K562 (cell line): ENCODE measurements around the gene NLRX1. TPM values are rescaled to one million over a fixed set of nuclear protein-coding genes. Genes with fewer than 3 reads are reported as not detected.

Experiments used
- BCLAF1 ChIP-seq, 2 experiments: fragments of 450-650 bp in 1 of 2; IDR thresholded peaks; 2 replicates each; pipeline ENCODE4 v1.6.1; 2011 to 2017; ENCODE audit warnings: low read depth in 2 of 2, antibody characterized with exemption in 1 of 2, borderline replicate concordance in 1 of 2, low read length in 1 of 2, mild to moderate bottlenecking in 1 of 2, mixed read lengths in 1 of 2; ENCODE audit not compliant: control insufficient read depth in 1 of 2
- BCOR ChIP-seq: fragments of 450-650 bp; IDR thresholded peaks from 2 replicates; pipeline ENCODE4 v1.6.1; 2016
- BDP1 ChIP-seq: IDR thresholded peaks from 3 replicates; pipeline ENCODE4 v1.6.1; 2011; ENCODE audit not compliant: insufficient read length, insufficient read depth
- BMI1 ChIP-seq: fragments of 150-350 bp; IDR thresholded peaks from 2 replicates; pipeline ENCODE4 v1.6.1; 2014; ENCODE audit warnings: low read length
- C11orf30 ChIP-seq: fragments of 450-650 bp; IDR thresholded peaks from 2 replicates; pipeline ENCODE4 v1.6.1; 2016; ENCODE audit warnings: low read depth, mild to moderate bottlenecking
- FOXA3 ChIP-seq, 2 experiments: fragments of 450-650 bp in 1 of 2; sonication (generic) in 1 of 2; formaldehyde crosslinking; IDR thresholded peaks in 1 of 2; conservative IDR thresholded peaks in 1 of 2; 2 replicates each; pipeline versions ENCODE4 v1.4.0 to v1.8.0; 2020 to 2022; ENCODE audit warnings: mild to moderate bottlenecking in 2 of 2, missing genetic modification reagents in 1 of 2
- FOXJ3 ChIP-seq: sonication (generic); formaldehyde crosslinking; IDR thresholded peaks from 2 replicates; pipeline ENCODE4 v1.4.0; 2020; ENCODE audit warnings: mild to moderate bottlenecking, missing genetic modification reagents
- GTF2A2 ChIP-seq: IDR thresholded peaks from 2 replicates; pipeline ENCODE4 v1.6.1; 2016; ENCODE audit warnings: mild to moderate bottlenecking, missing genetic modification characterization, missing compliant biosample characterization
- HOXB6 ChIP-seq: fragments of 250-450 bp; sonication (Bioruptor Pico); IDR thresholded peaks from 2 replicates; pipeline ENCODE4 v1.5.1; 2022; ENCODE audit warnings: mild to moderate bottlenecking, borderline replicate concordance
- KAT2B ChIP-seq: IDR thresholded peaks from one replicate; pipeline ENCODE4 v1.6.1; 2012; ENCODE audit warnings: low read depth, mild to moderate bottlenecking, control low read depth, inconsistent platforms, low read length, moderate library complexity
- KHSRP ChIP-seq: fragments of 450-650 bp; IDR thresholded peaks from 2 replicates; pipeline ENCODE4 v1.6.1; 2017
- MAX ChIP-seq: sonication (generic); formaldehyde crosslinking; IDR thresholded peaks from 2 replicates; pipeline ENCODE4 v1.9.0; 2022; ENCODE audit warnings: mild to moderate bottlenecking, missing genetic modification reagents
- MYNN ChIP-seq, 2 experiments: sonication (generic); formaldehyde crosslinking in 1 of 2; IDR thresholded peaks; 2 replicates each; pipeline versions ENCODE4 v1.5.0 to v1.6.1; 2016 to 2020; ENCODE audit warnings: antibody characterized with exemption in 1 of 2, missing genetic modification reagents in 1 of 2
- NR2C2 ChIP-seq, 2 experiments: fragments of 200-800 bp in 1 of 2; sonication (Bioruptor generic) in 1 of 2; sonication (generic) in 1 of 2; formaldehyde crosslinking in 1 of 2; IDR thresholded peaks; 2 replicates each; pipeline versions ENCODE4 v1.6.1 to v1.8.0; 2016 to 2022; ENCODE audit warnings: mild to moderate bottlenecking in 1 of 2, missing compliant biosample characterization in 1 of 2, missing genetic modification characterization in 1 of 2, missing genetic modification reagents in 1 of 2
- POLR3A ChIP-seq: IDR thresholded peaks from 2 replicates; pipeline ENCODE4 v1.6.1; 2011; ENCODE audit warnings: borderline replicate concordance, mild to moderate bottlenecking, moderate library complexity; ENCODE audit not compliant: insufficient read length, insufficient read depth; ENCODE audit errors: extremely low read depth
- RBM17 ChIP-seq: fragments of 200-400 bp; formaldehyde crosslinking; IDR thresholded peaks from 2 replicates; pipeline ENCODE4 v1.6.1; 2017; ENCODE audit warnings: low read depth, mild to moderate bottlenecking, low read length, borderline replicate concordance
- RFX1 ChIP-seq: fragments of 450-650 bp; IDR thresholded peaks from 2 replicates; pipeline ENCODE4 v1.6.1; 2016; ENCODE audit warnings: mild to moderate bottlenecking, moderate library complexity
- RUNX1 ChIP-seq: sonication (generic); IDR thresholded peaks from 2 replicates; pipeline ENCODE4 v1.6.1; 2016; ENCODE audit warnings: antibody characterized with exemption, low read depth
- SREBF2 ChIP-seq: sonication (generic); formaldehyde crosslinking; IDR thresholded peaks from 2 replicates; pipeline ENCODE4 v1.4.0; 2020; ENCODE audit warnings: mild to moderate bottlenecking, missing genetic modification reagents
- THAP7 ChIP-seq: fragments of 250-450 bp; sonication (Bioruptor Pico); IDR thresholded peaks from 2 replicates; pipeline ENCODE4 v1.5.0; 2021
- ZFP36 ChIP-seq: fragments of 150-350 bp; IDR thresholded peaks from 2 replicates; pipeline ENCODE4 v1.6.1; 2018; ENCODE audit warnings: low read length, low read depth; ENCODE audit not compliant: partially characterized antibody
- ZNF134 ChIP-seq: fragments of 250-450 bp; sonication (Bioruptor Pico); conservative IDR thresholded peaks from 2 replicates; pipeline ENCODE4 v1.4.0; 2020
- ZNF175 ChIP-seq: fragments of 200-800 bp; sonication (Bioruptor generic); IDR thresholded peaks from 2 replicates; pipeline ENCODE4 v1.6.1; 2016; ENCODE audit warnings: low read depth, mild to moderate bottlenecking, missing genetic modification characterization, missing compliant biosample characterization
- ZNF717 ChIP-seq: fragments of 250-450 bp; sonication (Bioruptor Pico); IDR thresholded peaks from 2 replicates; pipeline ENCODE4 v1.5.0; 2021
- polyA plus RNA-seq, 8 experiments: library from polyadenylated mRNA; depleted of rRNA in 4 of 8; stranded (reverse) in 5 of 8; unstranded in 3 of 8; fragments of >200 nt; fragmentation: Nextera tagmentation in 2 of 8; fragmentation: Illumina TruSeq in 1 of 8; extraction: Ambion mirVana in 2 of 8; extraction: Trizol in 1 of 8; gene quantifications; 2 replicates each; pipeline versions ENCODE4 v1.2.1 to v1.2.3, GENCODE V29; 2011 to 2014; ENCODE audit warnings: inconsistent platforms in 1 of 8, missing spikeins in 1 of 8
- total RNA-seq, 7 experiments: library from RNA; depleted of rRNA in 6 of 7; stranded (reverse); fragments of >200 nt in 6 of 7; fragmentation: Illumina TruSeq in 2 of 7; extraction: Trizol in 2 of 7; gene quantifications; 2 replicates each; pipeline versions ENCODE4 v1.2.1 to v1.2.3, GENCODE V29; 2011 to 2021; ENCODE audit warnings: low replicate concordance in 1 of 7

Gene NLRX1
- total and polyA plus RNA-seq, 9 of the 15 experiments (the other 6 are each of a cell fraction or from before 2014, with no cell fraction given) = 0.04 to 2.3 (median 0.69) TPM

- no peak for TF ChIP-seq ZFP36
- no peak for TF ChIP-seq MYNN (IDR thresholded peaks at IDR 0.05)
- no peak for TF ChIP-seq MYNN (CRISPR knock-in tag; IDR thresholded peaks at IDR 0.05)
- TF ChIP-seq ZNF175 = no peak
- TF ChIP-seq KAT2B = no peak
- TF ChIP-seq NR2C2 (CRISPR knock-in tag; IDR thresholded peaks at IDR 0.05) = peak; percentile 29; the same call in 1 of the 2 replicates
- TF ChIP-seq NR2C2 (tag; IDR thresholded peaks at IDR 0.05) = peak; percentile 55; the same call in 1 of the 2 replicates
- no peak for TF ChIP-seq HOXB6 (CRISPR knock-in tag)
- no peak for TF ChIP-seq BCLAF1 (IDR thresholded peaks at IDR 0.05; ENCODE audit: borderline replicate concordance in 1 of 2, control insufficient read depth in 1 of 2, low read depth in 2 of 2, low read length in 1 of 2)
- no peak for TF ChIP-seq BMI1
- TF ChIP-seq BDP1 = no peak
- TF ChIP-seq SREBF2 (CRISPR knock-in tag) = no peak
- TF ChIP-seq ZNF134 (CRISPR knock-in tag) = no peak
- TF ChIP-seq GTF2A2 (tag) = no peak
- TF ChIP-seq KHSRP = 0 out of 2 replicates have a peak, but pooled peaks have one; percentile 8
- TF ChIP-seq ZNF717 (CRISPR knock-in tag) = no peak
- TF ChIP-seq THAP7 (CRISPR knock-in tag) = no peak
- TF ChIP-seq POLR3A = no peak
- no peak for TF ChIP-seq BCOR
- TF ChIP-seq RUNX1 = no peak
- peak; percentile 54 for TF ChIP-seq C11orf30
- peak; percentile 98 for TF ChIP-seq MAX
- peak; percentile 93 for TF ChIP-seq RFX1
- peak in 1 of 2 experiments; percentile 80; a peak in 1 of 4 replicates for TF ChIP-seq FOXA3 (CRISPR knock-in tag; conservative IDR thresholded peaks at IDR 0.05 in 1 of 2, IDR thresholded peaks at IDR 0.05 in 1 of 2)
- no peak for TF ChIP-seq RBM17
- no peak for TF ChIP-seq FOXJ3 (CRISPR knock-in tag)
These were observed 47.3 kb upstream of the NLRX1 start, which contains the start of gene HINFP (continued) for GRCh38 chr11:119121008-119121810.
